ENCODE data around the gene SORT1.

SORT1 gene

DNA sequence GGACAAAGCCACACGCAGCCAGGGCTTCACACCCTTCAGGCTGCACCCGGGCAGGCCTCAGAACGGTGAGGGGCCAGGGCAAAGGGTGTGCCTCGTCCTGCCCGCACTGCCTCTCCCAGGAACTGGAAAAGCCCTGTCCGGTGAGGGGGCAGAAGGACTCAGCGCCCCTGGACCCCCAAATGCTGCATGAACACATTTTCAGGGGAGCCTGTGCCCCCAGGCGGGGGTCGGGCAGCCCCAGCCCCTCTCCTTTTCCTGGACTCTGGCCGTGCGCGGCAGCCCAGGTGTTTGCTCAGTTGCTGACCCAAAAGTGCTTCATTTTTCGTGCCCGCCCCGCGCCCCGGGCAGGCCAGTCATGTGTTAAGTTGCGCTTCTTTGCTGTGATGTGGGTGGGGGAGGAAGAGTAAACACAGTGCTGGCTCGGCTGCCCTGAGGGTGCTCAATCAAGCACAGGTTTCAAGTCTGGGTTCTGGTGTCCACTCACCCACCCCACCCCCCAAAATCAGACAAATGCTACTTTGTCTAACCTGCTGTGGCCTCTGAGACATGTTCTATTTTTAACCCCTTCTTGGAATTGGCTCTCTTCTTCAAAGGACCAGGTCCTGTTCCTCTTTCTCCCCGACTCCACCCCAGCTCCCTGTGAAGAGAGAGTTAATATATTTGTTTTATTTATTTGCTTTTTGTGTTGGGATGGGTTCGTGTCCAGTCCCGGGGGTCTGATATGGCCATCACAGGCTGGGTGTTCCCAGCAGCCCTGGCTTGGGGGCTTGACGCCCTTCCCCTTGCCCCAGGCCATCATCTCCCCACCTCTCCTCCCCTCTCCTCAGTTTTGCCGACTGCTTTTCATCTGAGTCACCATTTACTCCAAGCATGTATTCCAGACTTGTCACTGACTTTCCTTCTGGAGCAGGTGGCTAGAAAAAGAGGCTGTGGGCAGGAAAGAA, 122.9 kb downstream of the SORT1 start:
- no peaks in the 10 kb centered on the region for H3K36me3 Mint-ChIP-seq (ENCODE audit: low read depth)
- no peak overlapping the region for H3K4me3 Mint-ChIP-seq
- no peaks in the 10 kb centered on the region for H3K27me3 Mint-ChIP-seq
- H3K4me1 Mint-ChIP-seq (ENCODE audit: low read depth), result peaks cover 8% of the 10 kb centered on the region
- H3K27ac Mint-ChIP-seq, result no peak overlapping the region
- no peaks in the 10 kb centered on the region for H3K9me3 Mint-ChIP-seq

DNA sequence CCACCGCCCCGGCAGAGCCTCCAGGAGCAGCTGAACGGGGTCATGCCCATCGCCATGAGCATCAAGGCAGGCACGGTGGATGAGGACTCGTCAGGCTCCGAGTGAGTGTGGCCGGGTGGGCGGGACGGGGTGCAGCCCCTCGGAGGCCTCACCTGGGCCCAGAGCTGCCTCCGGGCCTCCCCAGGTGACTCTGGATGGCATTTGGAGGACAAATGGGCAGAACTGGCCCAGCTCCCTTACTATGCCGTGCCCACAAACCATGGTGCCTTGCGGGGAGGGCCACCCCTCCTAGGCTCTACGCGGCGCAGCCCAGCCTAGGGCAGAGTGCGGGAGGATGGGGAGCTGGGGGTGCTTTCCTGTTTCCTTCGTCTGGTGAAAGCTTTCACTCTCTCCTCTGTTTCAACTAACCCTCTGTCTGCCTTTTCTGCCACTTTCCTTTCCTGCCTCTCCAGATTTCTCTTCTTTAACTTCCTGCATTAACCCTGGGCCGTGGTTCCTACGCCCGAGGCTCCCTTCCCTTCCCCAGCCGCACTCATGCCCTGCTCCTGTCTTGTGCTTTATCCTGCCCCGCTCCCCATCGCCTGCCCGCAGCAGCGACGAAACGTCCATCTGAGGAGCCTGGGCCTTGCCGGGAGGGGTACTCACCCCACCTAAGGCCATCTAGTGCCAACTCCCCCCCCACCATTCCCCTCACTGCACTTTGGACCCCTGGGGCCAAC, 124.0 kb downstream of the SORT1 start:
- peaks cover 8% of the 10 kb centered on the region for H3K4me1 Mint-ChIP-seq (ENCODE audit: low read depth)
- no peak overlapping the region for H3K27ac Mint-ChIP-seq
- no peak overlapping the region for H3K4me3 Mint-ChIP-seq
- H3K36me3 Mint-ChIP-seq (ENCODE audit: low read depth), result no peaks in the 10 kb centered on the region
- no peaks in the 10 kb centered on the region for H3K27me3 Mint-ChIP-seq
- no peaks in the 10 kb centered on the region for H3K9me3 Mint-ChIP-seq

DNA sequence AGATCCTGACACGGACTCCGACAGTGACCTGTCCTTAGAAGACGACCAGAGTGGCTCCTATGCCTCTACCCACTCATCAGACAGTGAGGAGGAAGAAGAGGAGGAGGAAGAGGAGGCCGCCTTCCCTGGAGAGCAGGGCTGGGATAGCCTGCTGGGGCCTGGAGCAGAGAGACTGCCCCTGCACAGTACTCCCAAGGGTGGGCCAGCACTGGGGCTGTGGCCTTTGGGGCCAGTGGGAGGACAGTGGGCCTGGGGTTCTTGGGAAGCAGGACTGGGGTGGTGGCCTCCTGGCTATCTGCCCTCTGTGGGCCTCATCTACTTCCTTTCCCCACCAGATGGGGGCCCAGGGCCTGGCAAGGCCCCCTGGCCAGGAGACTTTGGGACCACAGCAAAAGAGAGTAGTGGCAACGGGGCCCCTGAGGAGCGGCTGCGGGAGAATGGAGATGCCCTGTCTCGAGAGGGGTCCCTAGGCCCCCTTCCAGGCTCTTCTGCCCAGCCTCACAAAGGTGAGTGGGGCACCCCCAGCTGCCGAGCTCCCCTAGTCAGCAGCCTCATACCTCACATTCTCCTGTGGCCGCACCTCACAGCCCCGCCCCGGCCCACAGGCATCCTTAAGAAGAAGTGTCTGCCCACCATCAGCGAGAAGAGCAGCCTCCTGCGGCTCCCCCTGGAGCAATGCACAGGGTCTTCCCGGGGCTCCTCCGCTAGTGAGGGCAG, 124.7 kb downstream of the SORT1 start:
- Mint-ChIP-seq H3K9me3 (no peaks in the 10 kb centered on the region), H3K27me3 (no peaks in the 10 kb centered on the region), H3K4me1 (ENCODE audit: low read depth) (peaks cover 8% of the 10 kb centered on the region), H3K27ac (no peak overlapping the region), H3K4me3 (no peak overlapping the region), H3K36me3 (ENCODE audit: low read depth) (no peaks in the 10 kb centered on the region)

DNA sequence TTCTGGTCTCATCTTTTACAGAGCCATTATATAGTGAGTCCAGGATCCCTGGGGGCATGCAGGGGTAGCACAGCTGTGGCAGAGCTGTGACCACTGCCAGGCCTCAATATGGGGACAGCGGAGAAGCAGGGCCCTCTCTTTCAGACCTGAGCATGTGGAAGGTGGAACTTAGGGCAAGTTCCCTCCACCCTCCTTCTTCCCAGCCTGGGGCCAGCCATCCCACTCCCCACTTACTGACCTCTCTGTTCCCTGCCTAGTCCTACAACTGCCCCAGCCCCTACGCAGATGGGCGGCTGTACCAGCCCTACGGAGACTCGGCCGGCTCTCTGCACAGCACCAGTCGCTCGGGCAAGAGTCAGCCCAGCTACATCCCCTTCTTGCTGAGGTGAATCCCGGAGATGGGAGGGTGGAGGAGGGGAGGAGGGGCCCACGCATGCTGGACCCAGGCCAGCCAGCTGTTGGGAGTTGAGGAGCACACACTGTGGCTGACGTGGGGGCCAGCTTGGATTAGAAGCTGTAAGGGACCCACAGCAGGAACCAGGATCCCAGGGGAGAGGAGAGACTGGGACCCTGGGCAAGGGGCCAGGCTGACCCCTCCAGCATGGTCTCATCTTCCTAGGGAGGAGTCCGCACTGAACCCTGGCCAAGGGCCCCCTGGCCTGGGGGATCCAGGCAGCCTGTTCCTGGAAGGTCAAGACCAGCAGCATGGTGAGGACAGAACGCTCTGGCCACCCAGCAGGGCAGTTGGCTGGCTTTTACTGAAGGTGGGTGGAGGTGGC, 125.5 kb downstream of the SORT1 start:
- H3K4me3 Mint-ChIP-seq, result no peak overlapping the region
- no peaks in the 10 kb centered on the region for H3K36me3 Mint-ChIP-seq (ENCODE audit: low read depth)
- H3K27me3 Mint-ChIP-seq, result no peaks in the 10 kb centered on the region
- H3K27ac Mint-ChIP-seq, result no peak overlapping the region
- H3K4me1 Mint-ChIP-seq (ENCODE audit: low read depth), result peaks cover 7% of the 10 kb centered on the region
- H3K9me3 Mint-ChIP-seq, result no peaks in the 10 kb centered on the region

DNA sequence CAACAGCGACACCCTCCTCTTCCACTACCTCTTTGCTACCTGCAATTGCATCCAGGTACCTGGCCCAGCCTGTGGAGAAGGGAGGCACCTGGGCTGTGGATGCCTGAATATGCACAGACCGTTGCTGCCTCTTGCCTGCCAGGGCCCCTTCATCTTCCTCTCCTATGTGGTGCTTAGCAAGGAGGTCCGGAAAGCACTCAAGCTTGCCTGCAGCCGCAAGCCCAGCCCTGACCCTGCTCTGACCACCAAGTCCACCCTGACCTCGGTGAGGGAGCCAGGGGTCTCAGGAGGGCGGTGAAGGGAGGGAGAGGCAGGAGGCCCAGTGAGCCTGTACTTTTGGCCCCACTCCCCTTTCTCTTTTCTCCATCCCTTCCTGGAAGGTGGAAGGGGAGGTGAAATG, 126.3 kb downstream of the SORT1 start:
- Mint-ChIP-seq H3K4me3 (no peak overlapping the region), H3K9me3 (no peaks in the 10 kb centered on the region), H3K27me3 (no peaks in the 10 kb centered on the region), H3K4me1 (ENCODE audit: low read depth) (peaks cover 5% of the 10 kb centered on the region), H3K27ac (no peak overlapping the region), H3K36me3 (ENCODE audit: low read depth) (no peaks in the 10 kb centered on the region)

DNA sequence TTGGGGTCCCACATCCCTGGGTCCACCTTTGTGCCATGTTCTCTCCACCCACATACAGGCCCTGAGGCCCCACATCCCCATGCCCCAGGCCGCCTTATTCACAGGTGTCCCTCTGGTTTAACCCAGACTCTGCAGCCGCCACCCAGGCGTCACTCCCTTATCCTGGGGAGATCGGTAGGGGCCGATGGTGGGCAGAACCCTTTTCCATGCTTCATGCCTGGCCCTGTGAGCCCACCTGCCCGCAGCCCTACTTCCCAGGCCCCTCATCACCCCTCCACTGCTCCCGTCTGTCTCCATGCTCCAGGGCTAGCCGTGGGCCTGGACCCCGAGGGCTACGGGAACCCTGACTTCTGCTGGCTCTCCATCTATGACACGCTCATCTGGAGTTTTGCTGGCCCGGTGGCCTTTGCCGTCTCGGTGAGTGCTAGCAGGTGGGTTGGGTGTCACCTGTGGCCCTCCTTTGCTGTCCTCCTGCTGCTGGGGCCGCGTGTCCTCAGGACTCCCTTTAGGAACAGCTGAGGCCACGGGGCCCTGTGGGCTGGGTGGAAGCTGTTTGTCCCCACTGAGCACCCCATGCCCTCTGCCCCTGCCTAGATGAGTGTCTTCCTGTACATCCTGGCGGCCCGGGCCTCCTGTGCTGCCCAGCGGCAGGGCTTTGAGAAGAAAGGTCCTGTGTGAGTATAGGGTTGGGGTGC, 126.9 kb downstream of the SORT1 start:
- Mint-ChIP-seq H3K27ac (no peak overlapping the region), H3K36me3 (ENCODE audit: low read depth) (no peaks in the 10 kb centered on the region), H3K4me3 (no peak overlapping the region), H3K27me3 (no peaks in the 10 kb centered on the region), H3K9me3 (no peaks in the 10 kb centered on the region), H3K4me1 (ENCODE audit: low read depth) (peaks cover 5% of the 10 kb centered on the region)

DNA sequence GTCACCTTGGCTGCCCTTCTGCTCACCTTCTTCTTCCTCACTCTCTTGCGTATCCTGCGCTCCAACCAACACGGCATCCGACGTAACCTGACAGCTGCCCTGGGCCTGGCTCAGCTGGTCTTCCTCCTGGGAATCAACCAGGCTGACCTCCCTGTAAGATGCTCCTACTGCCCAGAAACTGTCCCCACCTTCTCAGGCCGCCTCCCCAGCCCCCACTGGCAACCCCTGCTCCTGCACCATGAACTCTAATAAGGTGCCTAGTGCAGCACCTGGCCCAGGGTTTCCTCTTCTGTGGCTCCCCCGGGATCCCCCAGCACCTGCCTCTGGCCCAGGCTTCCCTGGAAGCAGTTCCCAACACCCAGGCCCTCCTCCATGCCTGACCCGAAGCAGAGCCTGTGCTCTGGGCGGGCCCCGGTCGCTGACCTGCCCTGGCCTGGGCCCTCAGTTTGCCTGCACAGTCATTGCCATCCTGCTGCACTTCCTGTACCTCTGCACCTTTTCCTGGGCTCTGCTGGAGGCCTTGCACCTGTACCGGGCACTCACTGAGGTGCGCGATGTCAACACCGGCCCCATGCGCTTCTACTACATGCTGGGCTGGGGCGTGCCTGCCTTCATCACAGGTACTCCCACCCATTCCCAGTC, 127.6 kb downstream of the SORT1 start:
- no peak overlapping the region for H3K4me3 Mint-ChIP-seq
- no peaks in the 10 kb centered on the region for H3K36me3 Mint-ChIP-seq (ENCODE audit: low read depth)
- no peak overlapping the region for H3K27ac Mint-ChIP-seq
- H3K4me1 Mint-ChIP-seq (ENCODE audit: low read depth), result peaks cover 5% of the 10 kb centered on the region
- H3K9me3 Mint-ChIP-seq, result no peaks in the 10 kb centered on the region
- H3K27me3 Mint-ChIP-seq, result no peaks in the 10 kb centered on the region

DNA sequence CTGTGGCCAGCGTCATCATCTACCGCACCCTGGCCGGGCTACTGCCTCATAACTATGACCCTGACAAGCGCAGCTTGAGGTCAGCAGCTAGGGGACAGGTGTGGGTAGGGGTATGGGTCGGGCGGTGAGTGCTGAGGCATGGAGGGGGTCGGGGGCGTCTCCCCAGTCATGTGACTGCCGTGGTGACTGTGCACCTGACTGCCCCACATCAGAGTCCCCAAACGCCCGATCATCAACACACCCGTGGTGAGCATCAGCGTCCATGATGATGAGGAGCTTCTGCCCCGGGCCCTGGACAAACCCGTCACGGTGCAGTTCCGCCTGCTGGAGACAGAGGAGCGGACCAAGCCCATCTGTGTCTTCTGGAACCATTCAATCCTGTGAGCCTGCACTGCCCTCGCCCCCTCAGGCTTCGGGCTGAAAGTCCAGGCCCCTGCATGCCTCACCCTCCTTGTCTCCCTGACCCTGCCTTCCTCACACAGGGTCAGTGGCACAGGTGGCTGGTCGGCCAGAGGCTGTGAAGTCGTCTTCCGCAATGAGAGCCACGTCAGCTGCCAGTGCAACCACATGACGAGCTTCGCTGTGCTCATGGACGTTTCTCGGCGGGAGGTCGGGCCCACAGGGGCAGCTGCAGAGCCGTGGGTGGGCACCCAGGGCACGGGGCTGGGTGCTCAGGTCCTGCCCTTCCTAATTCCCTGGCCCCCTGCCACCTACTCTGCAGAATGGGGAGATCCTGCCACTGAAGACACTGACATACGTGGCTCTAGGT, 128.3 kb downstream of the SORT1 start:
- H3K36me3 Mint-ChIP-seq (ENCODE audit: low read depth), result no peaks in the 10 kb centered on the region
- H3K4me1 Mint-ChIP-seq (ENCODE audit: low read depth), result peaks cover 5% of the 10 kb centered on the region
- no peaks in the 10 kb centered on the region for H3K27me3 Mint-ChIP-seq
- no peak overlapping the region for H3K27ac Mint-ChIP-seq
- no peaks in the 10 kb centered on the region for H3K9me3 Mint-ChIP-seq
- H3K4me3 Mint-ChIP-seq, result no peak overlapping the region

DNA sequence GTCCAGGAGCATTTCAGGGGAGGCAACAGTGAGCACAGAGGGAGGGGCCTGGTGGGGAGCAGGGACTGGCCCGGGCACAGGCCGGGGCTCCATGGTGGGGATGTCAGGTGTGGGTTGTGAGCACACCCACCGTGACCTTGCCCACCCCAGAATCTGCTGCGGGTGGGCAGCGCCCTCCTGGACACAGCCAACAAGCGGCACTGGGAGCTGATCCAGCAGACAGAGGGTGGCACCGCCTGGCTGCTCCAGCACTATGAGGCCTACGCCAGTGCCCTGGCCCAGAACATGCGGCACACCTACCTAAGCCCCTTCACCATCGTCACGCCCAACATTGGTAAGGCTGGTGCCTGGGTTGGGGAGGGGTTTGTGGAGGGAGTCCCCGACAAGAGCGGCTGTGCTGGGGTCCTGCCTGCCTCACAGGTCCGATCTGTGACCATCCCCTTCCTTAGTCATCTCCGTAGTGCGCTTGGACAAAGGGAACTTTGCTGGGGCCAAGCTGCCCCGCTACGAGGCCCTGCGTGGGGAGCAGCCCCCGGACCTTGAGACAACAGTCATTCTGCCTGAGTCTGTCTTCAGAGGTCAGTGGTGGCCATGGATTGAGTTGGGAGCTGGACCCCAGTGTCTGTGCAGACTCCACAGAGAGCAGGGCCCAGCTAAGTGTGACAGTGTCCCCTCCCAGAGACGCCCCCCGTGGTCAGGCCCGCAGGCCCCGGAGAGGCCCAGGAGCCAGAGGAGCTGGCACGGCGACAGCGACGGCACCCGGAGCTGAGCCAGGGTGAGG, 129.1 kb downstream of the SORT1 start:
- no peaks in the 10 kb centered on the region for H3K4me1 Mint-ChIP-seq (ENCODE audit: low read depth)
- H3K27me3 Mint-ChIP-seq, result no peaks in the 10 kb centered on the region
- H3K27ac Mint-ChIP-seq, result no peak overlapping the region
- H3K4me3 Mint-ChIP-seq, result no peak overlapping the region
- no peaks in the 10 kb centered on the region for H3K36me3 Mint-ChIP-seq (ENCODE audit: low read depth)
- H3K9me3 Mint-ChIP-seq, result no peaks in the 10 kb centered on the region

DNA sequence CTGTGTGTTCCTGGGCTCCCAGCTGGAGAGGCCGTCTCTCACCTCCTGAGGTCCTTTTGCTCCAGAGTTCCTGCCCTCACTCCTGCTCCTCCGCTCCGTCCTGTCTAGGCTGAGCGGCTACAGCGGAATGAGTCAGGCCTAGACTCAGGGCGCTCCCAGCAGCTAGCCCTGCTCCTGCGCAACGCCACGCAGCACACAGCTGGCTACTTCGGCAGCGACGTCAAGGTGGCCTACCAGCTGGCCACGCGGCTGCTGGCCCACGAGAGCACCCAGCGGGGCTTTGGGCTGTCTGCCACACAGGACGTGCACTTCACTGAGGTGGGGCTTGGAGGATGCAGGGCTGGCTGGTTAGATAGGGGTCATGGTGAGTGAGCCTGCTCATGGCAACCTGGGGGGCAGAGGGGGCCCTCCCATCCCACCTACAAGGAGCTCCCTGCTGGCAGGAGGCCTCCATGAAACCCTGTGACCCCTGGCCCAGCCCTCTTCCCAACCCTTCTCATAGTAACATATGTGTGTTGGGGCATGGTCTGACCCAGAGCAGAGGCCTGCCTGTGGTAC, 129.9 kb downstream of the SORT1 start:
- H3K4me3 Mint-ChIP-seq, result no peak overlapping the region

DNA sequence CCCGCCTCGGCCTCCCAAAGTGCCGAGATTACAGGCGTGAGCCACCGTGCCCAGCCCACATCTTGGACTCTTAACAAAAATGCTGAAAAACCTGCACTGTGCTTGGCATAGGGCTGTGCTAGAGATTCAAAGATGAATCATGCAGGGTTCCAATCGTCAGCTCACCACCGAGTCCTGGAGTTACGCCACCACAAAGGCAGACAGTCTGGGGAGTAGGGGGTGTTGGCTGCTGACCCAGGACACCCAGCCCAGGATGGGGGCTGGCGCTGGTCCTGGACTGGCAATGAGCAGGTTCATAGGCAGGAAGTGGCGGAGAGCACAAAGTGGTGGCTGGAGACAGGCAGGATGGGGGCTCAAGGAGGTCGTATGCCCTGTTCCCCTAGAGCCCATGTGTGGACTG, 130.8 kb downstream of the SORT1 start:
- Mint-ChIP-seq H3K4me1 (ENCODE audit: low read depth) (no peaks in the 10 kb centered on the region), H3K36me3 (ENCODE audit: low read depth) (no peaks in the 10 kb centered on the region), H3K27me3 (no peaks in the 10 kb centered on the region), H3K4me3 (no peak overlapping the region), H3K27ac (no peak overlapping the region), H3K9me3 (no peaks in the 10 kb centered on the region)

More for the DNA sequence above, 129.9 kb downstream of the SORT1 start:
- no peaks in the 10 kb centered on the region for H3K9me3 Mint-ChIP-seq
- H3K27ac Mint-ChIP-seq, result no peak overlapping the region
- H3K27me3 Mint-ChIP-seq, result no peaks in the 10 kb centered on the region
- no peaks in the 10 kb centered on the region for H3K4me1 Mint-ChIP-seq (ENCODE audit: low read depth)
- H3K36me3 Mint-ChIP-seq (ENCODE audit: low read depth), result no peaks in the 10 kb centered on the region

DNA sequence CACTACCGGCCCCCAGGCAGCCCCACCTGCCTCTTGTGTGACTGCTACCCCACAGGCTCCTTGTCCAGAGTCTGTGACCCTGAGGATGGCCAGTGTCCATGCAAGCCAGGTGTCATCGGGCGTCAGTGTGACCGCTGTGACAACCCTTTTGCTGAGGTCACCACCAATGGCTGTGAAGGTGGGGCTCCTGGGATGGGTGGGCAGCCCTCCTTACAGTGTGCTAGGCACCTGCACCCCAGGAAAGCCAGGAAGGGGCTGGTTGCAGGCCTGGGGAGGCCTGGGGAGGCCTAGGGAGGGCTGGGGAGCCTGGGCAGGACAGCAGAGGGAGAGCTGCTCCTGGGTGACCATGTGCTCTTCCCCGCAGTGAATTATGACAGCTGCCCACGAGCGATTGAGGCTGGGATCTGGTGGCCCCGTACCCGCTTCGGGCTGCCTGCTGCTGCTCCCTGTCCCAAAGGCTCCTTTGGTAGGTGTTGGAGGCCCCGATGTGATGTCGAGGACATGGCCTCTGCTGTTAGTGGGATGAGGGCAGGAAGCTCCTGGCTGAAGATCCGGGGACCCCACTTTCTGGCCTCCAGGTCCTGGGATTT, 131.9 kb downstream of the SORT1 start:
- Mint-ChIP-seq H3K9me3 (no peaks in the 10 kb centered on the region), H3K27ac (no peak overlapping the region), H3K27me3 (no peaks in the 10 kb centered on the region), H3K4me1 (ENCODE audit: low read depth) (no peaks in the 10 kb centered on the region), H3K4me3 (no peak overlapping the region), H3K36me3 (ENCODE audit: low read depth) (no peaks in the 10 kb centered on the region)

All from stimulated activated naive CD8-positive, alpha-beta T cell treated with anti-CD3 and anti-CD28 coated beads, Interleukin-15, Interleukin-2, amounts not matched to agents 100 ng/mL and 50 ng/mL, for 24 hours (primary cell).